MM.1S (cell line): ENCODE measurements around the gene L3MBTL3.

Source experiments
- DNase-seq: peaks from one replicate; pipeline ENCODE4 v3.0.0-alpha.2; 2015
- H2AFZ ChIP-seq: fragments of 300-600 bp; sonication (generic); 2 replicates; pipeline ENCODE4 v1.6.0; 2016; ENCODE audit warnings: antibody characterized with exemption, low read length
- H3F3A ChIP-seq: fragments of 300-600 bp; sonication (generic); 2 replicates; pipeline ENCODE4 v1.6.1; 2016; ENCODE audit warnings: mild to moderate bottlenecking, antibody characterized with exemption, low read length, moderate library complexity, mixed read lengths; ENCODE audit not compliant: insufficient read depth
- H3K27ac ChIP-seq: fragments of 300-600 bp; sonication (generic); 2 replicates; pipeline ENCODE4 v1.5.1; 2016; ENCODE audit warnings: mild to moderate bottlenecking, low read length
- H3K27me3 ChIP-seq: fragments of 300-600 bp; sonication (generic); replicated peaks from 2 replicates; pipeline ENCODE4 v1.6.0; 2016; ENCODE audit warnings: low read length; ENCODE audit not compliant: insufficient read depth
- H3K36me3 ChIP-seq: fragments of 300-600 bp; sonication (generic); replicated peaks from 2 replicates; pipeline ENCODE4 v1.6.1; 2016; ENCODE audit warnings: mild to moderate bottlenecking, low read length, mixed read lengths; ENCODE audit not compliant: insufficient read depth
- H3K4me1 ChIP-seq: fragments of 300-600 bp; sonication (generic); 2 replicates; pipeline ENCODE4 v1.6.1; 2016; ENCODE audit warnings: low read length, mixed read lengths
- H3K4me2 ChIP-seq: fragments of 300-600 bp; sonication (generic); 2 replicates; pipeline ENCODE4 v1.6.0; 2016; ENCODE audit warnings: low read depth, low read length
- H3K4me3 ChIP-seq: fragments of 300-600 bp; sonication (generic); 2 replicates; pipeline ENCODE4 v1.5.1; 2016; ENCODE audit warnings: low read length, mixed read lengths
- H3K79me2 ChIP-seq: fragments of 300-600 bp; sonication (generic); 2 replicates; pipeline ENCODE4 v1.6.1; 2016; ENCODE audit warnings: mixed run types, low read length, mixed read lengths
- H3K9ac ChIP-seq: fragments of 300-600 bp; sonication (generic); 2 replicates; pipeline ENCODE4 v1.6.1; 2016; ENCODE audit warnings: low read length, mixed read lengths
- H3K9me2 ChIP-seq: fragments of 300-600 bp; sonication (generic); replicated peaks from 2 replicates; pipeline ENCODE4 v1.6.1; 2016; ENCODE audit warnings: mild to moderate bottlenecking, low read length, mixed read lengths; ENCODE audit not compliant: insufficient read depth
- H3K9me3 ChIP-seq: fragments of 300-600 bp; sonication (generic); replicated peaks from 2 replicates; pipeline ENCODE4 v1.6.1; 2016; ENCODE audit warnings: mild to moderate bottlenecking, low read length, mixed read lengths; ENCODE audit not compliant: insufficient read depth
- H4K20me1 ChIP-seq: fragments of 300-600 bp; sonication (generic); 2 replicates; pipeline ENCODE4 v1.6.1; 2016; ENCODE audit warnings: mild to moderate bottlenecking, low read length, moderate library complexity, mixed read lengths; ENCODE audit not compliant: insufficient read depth
- EZH2 ChIP-seq: fragments of 300-600 bp; sonication (generic); optimal IDR thresholded peaks from 2 replicates; pipeline ENCODE3; 2017; ENCODE audit warnings: low read depth, mild to moderate bottlenecking, antibody characterized with exemption, low read length, mixed read lengths
- EZH2phosphoT487 ChIP-seq: fragments of 300-600 bp; sonication (generic); IDR thresholded peaks from 2 replicates; pipeline ENCODE4 v1.6.1; 2018; ENCODE audit warnings: antibody characterized with exemption, low read length
- TF ChIP-seq, protein P1 (sequence below): fragments of 300-600 bp; sonication (generic); IDR thresholded peaks from 2 replicates; pipeline ENCODE4 v1.5.1; 2016; ENCODE audit warnings: antibody characterized with exemption, low read length, mixed read lengths

L3MBTL3 gene

DNA sequence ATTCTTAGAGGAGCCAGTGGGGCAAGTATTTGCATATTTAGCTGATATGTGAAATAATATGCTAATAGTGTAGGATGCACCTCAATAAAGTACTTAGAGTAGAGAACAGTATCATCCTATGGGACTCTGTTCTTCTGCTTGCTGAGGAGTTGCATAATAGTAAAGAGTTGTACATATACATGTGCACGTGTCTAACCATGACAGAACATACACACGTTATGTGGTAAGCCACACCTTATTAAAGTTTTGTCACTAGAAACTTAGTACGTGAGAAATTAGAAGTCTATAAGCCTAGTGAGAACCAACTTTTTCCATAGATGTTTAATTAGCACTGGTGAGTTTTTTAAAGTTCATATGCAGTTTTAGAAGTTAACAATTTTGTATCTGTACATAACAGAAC, 80.7 kb downstream of the L3MBTL3 start:
- no peaks in the 10 kb centered on the region for H3K9me2 ChIP-seq

DNA sequence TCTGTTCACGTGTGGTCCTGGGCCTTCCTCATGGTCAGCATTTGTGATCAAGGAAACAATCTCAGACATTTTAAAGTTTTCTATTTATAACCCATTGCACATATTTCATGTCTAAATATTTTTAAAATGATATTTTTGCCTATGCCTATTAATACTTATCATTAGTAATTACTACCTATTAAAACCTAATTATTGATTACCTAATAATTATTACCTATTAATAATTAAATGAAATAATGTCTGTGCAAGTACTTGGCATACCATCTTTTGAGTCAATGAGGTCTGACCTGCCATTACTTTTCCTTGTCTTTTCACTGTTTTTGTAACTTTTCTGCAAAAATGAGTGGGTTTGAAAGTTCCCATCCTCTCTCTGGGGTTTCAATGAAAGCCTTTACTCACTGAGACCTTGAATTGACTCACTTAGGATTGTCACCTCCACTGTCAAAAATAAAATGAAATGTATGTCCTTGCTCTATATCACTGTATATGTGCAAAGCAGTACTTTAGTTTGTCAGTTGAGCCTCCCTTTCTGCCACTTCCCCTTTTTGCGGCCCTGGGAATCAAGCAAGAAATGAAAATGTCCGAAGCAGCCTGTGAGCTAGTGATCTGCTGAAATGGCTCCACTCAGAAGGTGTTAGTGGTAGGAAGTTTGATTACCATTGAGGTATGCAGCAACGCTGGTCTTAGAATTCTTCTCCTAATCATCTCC, 87.8 kb downstream of the L3MBTL3 start:
- Histone ChIP-seq H3K4me3 (no peak overlapping the region), H3K27ac (no peak overlapping the region), H3F3A (no peaks in the 10 kb centered on the region), H3K79me2 (no peaks in the 10 kb centered on the region), H3K9me2 (no peaks in the 10 kb centered on the region), H3K9me3 (no peaks in the 10 kb centered on the region), H3K4me2 (no peak overlapping the region), H4K20me1 (no peaks in the 10 kb centered on the region), H2AFZ (no peak overlapping the region), H3K36me3 (no peaks in the 10 kb centered on the region), H3K27me3 (no peaks in the 10 kb centered on the region), H3K4me1 (no peaks in the 10 kb centered on the region), H3K9ac (no peak overlapping the region)
- TF ChIP-seq EZH2phosphoT487 (no peak), EZH2 (no peak)
- TF ChIP-seq, protein P1, sequence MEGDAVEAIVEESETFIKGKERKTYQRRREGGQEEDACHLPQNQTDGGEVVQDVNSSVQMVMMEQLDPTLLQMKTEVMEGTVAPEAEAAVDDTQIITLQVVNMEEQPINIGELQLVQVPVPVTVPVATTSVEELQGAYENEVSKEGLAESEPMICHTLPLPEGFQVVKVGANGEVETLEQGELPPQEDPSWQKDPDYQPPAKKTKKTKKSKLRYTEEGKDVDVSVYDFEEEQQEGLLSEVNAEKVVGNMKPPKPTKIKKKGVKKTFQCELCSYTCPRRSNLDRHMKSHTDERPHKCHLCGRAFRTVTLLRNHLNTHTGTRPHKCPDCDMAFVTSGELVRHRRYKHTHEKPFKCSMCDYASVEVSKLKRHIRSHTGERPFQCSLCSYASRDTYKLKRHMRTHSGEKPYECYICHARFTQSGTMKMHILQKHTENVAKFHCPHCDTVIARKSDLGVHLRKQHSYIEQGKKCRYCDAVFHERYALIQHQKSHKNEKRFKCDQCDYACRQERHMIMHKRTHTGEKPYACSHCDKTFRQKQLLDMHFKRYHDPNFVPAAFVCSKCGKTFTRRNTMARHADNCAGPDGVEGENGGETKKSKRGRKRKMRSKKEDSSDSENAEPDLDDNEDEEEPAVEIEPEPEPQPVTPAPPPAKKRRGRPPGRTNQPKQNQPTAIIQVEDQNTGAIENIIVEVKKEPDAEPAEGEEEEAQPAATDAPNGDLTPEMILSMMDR = no peak
- DNase-seq = no peak

More for the DNA sequence above, 80.7 kb downstream of the L3MBTL3 start:
- no peaks in the 10 kb centered on the region for H3K9me3 ChIP-seq
- H3K4me3 ChIP-seq = no peak overlapping the region
- no peaks in the 10 kb centered on the region for H3K79me2 ChIP-seq
- no peak for TF ChIP-seq EZH2phosphoT487
- no peak for TF ChIP-seq EZH2
- TF ChIP-seq, protein P1 = no peak
- DNase-seq = no peak
- no peaks in the 10 kb centered on the region for H3F3A ChIP-seq
- H3K36me3 ChIP-seq = no peaks in the 10 kb centered on the region
- H3K4me1 ChIP-seq = peaks cover 8% of the 10 kb centered on the region
- no peaks in the 10 kb centered on the region for H3K27me3 ChIP-seq
- no peaks in the 10 kb centered on the region for H4K20me1 ChIP-seq
- H3K27ac ChIP-seq = no peak overlapping the region
- no peak overlapping the region for H3K9ac ChIP-seq
- H2AFZ ChIP-seq = no peak overlapping the region
- H3K4me2 ChIP-seq = no peak overlapping the region

DNA sequence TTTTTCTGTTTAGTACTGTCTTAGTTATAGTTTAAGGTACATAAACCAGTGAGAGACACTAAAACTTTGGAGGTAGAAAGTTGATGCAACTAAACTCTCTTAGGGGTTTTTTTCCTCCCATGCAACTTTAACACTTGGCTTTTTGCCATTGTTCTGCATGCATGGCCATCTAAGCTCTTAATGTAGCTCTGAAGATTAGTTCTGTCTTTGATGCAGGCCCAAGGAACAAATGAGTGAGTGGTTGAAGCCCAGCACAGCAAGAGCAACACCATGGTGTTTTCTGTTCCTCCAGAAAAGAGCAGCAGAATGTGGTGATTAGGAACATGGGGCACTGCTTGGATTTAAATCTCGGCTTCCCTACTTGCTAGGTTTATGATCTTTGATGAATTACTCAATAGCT, 89.3 kb downstream of the L3MBTL3 start:
- H3K36me3 ChIP-seq = no peaks in the 10 kb centered on the region
- H3K9me3 ChIP-seq = no peaks in the 10 kb centered on the region
- DNase-seq = no peak
- no peaks in the 10 kb centered on the region for H3K9me2 ChIP-seq
- H3K27me3 ChIP-seq = no peaks in the 10 kb centered on the region
- H3K4me2 ChIP-seq = no peak overlapping the region
- H3K27ac ChIP-seq = no peak overlapping the region
- TF ChIP-seq EZH2 (no peak), EZH2phosphoT487 (no peak)
- TF ChIP-seq, protein P1 = no peak
- H3K4me1 ChIP-seq = no peaks in the 10 kb centered on the region
- H3K79me2 ChIP-seq = no peaks in the 10 kb centered on the region
- no peak overlapping the region for H3K9ac ChIP-seq
- H2AFZ ChIP-seq = no peak overlapping the region
- no peaks in the 10 kb centered on the region for H3F3A ChIP-seq
- H4K20me1 ChIP-seq = no peaks in the 10 kb centered on the region
- no peak overlapping the region for H3K4me3 ChIP-seq
